Fibroblast of skin of left biceps (primary cell): Measurements from ENCODE around the gene HPCAL4.

ENCODE experiments used
- DNase-seq, 2 experiments: peaks; one replicate each; pipeline ENCODE4 v3.0.0-alpha.2; 2013; ENCODE audit warnings: low read depth in 2 of 2

The HPCAL4 gene

DNA sequence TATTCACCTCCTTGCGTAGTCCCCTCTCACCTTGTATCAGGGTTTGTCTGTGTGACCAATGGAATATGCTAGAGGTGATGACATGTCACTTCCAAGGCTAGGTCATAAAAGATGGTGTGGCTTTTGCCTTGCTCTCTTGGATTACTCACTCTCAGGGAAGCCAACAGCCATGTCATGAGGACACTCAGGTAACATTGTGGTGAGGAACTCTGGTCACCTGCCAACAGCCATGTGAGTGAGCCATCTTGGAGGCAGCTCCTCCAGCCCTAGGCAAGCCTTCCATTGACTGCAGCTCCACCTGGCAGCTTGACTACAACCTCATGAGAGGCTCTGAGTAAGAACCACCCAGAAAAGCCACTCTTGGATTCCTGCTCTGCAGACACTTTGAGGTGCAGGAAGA is 40.8 kb downstream of the HPCAL4 start:
- no peak for DNase-seq

DNA sequence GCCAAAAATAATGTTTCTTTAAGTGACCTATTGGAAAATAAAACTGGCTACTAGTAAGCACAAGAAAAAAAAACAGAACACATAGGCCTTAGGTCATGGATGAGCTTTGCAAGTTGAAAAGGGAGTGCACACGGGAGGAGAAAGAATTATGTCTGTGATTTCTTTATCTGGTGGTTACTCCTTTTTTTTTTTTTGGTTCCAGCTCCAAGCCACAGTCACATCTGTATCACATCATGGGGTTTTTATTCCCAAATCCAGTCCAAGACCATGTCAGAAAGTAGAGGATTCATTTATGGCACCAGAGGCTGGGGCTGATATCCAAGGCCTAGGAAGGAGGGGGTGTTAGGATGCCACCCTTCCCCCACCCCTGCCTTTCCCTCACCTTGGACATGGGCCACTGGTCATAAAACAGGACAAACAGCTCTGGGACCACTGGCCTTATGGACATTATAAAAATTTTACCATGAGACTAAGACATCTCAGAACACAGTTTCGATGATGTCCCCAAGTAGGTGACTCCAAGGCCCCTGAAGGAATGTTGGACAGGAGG is 41.5 kb downstream of the HPCAL4 start:
- no peak for DNase-seq

DNA sequence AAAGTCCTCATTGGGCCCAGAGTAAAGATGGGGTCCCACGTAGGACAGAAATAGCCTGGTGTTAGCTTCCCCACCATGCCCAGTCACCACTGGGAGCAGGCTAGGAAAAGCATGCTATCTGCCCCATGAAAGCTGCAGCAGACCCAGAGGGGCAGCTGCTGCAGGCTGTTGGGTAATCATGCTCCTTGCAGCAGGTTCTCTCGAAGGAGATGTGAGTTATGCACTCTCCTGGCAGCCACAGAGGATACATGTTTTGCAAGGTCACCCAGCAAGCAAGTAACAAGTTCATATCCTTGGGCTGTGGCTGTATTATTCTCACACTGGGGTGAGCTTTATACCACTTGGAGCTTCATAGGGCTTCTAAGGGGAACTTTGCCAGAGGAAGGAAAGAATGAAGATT is 42.7 kb downstream of the HPCAL4 start:
- DNase-seq = no peak

DNA sequence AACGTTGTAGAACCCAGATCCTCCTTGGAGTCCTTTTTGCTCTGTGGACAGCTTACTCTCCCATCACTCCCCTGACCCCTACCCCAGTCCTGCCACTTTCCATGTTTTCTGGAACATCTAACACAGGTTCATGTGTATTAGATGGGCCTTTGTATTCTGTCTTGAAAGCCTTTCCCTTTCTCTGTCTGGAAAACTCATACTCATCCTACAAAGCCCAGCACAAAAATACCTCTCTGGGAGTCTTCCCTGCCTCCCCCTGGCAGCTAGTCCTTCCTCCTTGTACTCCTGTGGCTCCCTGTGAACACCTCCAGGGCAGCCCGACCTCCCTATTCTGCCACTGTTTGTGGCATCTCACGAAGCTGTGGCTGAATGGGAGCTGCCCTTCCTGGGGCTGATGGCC is 44.0 kb downstream of the HPCAL4 start:
- DNase-seq = no peak

DNA sequence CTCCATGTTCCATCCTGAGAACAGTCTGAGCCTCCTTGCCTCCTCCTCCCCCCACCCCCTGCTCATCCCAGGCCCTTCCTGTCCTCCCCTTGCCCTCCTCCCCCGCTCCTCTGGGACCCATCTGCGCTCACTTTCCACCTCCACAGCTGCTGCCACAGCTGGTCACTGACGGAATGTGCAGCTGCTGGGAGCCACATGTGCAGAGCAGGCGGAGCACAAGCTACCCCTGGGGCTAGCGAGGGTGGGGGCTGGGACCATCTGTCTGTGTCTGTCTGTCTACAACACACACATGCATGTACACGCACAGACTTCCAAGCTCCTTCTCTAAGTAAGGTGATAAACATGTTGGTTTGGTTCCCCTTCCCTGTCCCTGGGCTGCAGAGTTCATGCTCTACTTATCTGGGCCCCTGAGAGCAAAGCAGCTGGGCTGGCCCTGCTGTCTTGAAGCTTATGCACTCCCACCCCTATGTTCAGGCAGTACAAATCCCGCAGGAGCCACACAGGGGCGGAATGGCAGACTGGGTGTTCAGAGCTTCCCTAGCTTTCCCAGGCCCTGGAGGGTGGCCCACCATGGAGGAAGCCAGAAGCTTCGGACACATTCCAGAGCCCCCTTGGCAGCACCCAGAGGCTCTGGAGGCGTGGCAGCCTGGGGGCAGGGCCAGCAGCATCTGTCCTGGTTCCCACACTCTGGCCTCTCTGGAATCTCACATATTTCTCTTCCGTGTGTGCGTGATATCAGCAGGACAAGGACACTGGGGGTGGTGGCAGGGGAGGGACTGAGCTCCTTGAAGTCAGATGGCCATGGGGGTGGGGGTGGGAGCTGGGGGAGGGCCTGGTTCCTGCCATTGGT is 44.8 kb downstream of the HPCAL4 start:
- DNase-seq = peak; percentile 36 to 56

DNA sequence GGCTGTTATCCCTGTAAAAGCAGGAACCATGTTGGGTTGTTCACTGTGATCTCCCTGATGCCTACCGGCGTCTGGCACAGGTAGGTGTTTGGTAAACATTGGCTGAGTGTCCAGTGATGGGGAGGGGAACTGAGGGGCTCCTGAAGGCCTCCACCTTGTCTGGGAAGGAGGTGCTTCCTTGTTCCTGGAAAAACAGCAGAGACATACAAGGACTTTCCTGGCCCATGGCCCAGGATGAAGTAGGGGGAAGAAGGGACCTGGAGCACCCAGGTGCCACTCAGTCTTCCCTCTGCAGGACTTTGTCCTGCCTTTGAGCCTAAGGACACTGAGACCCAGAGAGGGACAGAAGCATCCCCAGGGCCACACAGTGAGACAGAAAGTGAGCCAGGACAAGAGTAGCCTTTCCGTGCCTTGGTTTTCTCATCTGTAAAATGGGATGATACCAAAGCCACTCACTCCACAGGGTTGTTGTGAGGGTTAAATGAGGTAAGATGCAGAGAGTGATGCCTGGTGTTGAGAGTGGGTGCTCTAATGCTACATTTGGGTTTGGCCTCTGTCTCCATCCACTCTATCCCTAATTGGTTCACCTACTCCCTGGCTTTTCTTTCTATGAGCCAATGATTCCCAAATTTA is 45.7 kb downstream of the HPCAL4 start:
- no peak for DNase-seq

DNA sequence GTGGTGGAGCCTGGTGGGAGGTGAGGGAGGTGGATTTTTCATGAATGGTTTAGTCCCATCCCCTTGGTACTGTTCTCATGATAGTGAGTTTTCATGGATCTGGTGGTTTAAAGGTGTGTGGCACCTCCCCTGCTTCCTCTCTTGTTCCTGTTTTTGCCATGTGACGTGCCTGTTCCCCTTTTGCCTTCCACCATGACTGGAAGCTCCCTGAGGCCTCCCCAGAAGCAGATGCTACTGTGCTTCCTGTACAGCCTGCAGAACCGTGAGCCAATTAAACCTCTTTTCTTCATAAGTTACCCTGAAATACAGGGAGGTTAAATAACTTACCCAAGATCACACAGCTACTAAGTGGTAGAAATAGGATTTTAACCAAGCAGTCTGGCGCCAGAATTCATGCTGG is 47.5 kb downstream of the HPCAL4 start:
- no peak for DNase-seq

- DNase-seq = no peak
These were observed 48.4 kb downstream of the HPCAL4 start for GRCh38 chr1:39642796-39643195.

- DNase-seq = no peak
These were observed 50.4 kb downstream of the HPCAL4 start for GRCh38 chr1:39640861-39641260.

- no peak for DNase-seq
These were observed 51.7 kb downstream of the HPCAL4 start, which contains the start of gene HEYL for GRCh38 chr1:39639305-39640130. Gene HEYL, minus strand, starts transcription at chr1:39639643. Its CDS starts 18 bp downstream, at chr1:39639625.

DNA sequence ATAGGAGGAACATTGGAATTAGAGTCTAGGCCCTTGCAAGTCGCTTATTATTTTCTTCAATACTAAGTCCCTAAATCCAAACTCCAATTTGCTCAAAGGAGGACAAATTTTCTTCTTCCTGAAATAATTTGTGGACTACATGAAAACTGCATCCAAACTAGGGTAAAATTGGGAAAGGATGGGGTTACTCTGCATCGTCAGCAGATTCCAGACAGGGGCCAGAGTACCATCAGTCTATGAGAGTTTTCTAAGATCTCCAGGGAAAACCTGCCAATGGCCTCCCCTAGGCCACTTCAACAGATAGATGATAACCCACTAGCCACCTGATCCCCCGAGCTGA is 52.3 kb downstream of the HPCAL4 start:
- no peak for DNase-seq

DNA sequence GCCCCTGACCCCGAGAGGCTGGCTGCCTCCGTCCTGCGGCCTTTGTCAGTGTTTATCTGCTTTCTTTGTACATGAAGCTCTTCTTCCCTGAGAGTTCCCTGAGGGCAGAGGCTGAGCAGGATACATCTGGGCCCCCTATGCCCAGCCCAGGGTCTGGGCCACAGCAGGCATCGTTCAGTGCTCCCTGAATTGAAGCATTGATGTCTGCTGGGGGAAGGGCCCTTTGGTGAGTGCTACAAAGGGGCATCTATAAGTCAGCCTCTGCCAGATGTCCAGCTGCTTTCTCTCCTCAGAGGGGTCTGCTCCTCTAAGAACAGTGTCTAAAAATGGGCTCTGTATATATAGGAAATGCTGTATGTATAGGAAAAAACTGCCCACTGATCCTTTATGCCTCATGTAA is 53.9 kb downstream of the HPCAL4 start:
- DNase-seq = no peak

DNA sequence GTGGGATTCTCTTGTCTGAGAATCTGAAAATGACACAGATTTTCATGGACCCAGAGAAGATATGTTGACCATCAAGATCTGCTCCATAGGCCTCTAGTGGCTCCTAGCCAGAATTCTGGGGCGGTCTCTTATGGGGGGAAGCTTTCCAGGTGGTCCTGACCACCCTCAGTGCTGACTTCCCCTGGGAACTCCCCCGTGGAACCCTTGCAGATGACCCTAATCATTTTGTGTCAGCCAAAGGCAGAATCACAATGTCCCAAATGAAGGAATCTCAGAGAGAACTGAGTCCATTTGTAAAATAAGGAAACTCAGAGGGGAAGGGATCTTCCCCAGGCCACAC is 55.4 kb downstream of the HPCAL4 start:
- DNase-seq = no peak

DNA sequence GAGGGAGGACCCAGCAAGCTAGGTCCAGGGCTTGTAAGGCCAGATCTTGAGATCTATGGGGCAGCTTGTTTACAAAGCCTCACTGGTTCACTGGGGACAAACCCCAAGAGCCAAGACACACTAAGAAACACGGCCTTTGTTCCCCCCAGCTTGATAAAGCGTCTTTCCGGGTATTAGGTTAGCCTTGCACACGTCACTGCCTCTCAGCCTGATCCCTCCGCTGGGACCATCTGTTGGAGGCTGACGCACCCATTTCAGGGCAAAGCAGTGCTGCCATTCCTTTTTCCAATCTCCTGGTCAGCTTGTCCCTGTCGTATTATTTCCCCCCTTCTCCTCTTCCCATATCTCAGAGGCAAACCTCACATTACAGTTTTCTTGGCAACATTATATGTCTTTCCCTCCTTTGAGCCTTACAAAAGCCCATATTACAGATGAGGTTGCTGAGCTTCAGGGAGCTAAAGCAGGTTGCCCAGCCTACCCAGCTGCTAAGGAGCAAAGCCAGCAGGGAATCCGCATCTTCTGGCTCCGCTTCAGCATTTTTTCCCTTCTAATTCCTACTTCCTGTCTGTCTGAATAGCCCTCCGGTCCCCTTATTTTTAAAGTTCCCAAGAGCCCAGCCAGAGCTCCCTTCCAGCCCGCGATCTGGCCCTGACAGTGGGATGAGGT is 55.9 kb downstream of the HPCAL4 start:
- DNase-seq = no peak

DNA sequence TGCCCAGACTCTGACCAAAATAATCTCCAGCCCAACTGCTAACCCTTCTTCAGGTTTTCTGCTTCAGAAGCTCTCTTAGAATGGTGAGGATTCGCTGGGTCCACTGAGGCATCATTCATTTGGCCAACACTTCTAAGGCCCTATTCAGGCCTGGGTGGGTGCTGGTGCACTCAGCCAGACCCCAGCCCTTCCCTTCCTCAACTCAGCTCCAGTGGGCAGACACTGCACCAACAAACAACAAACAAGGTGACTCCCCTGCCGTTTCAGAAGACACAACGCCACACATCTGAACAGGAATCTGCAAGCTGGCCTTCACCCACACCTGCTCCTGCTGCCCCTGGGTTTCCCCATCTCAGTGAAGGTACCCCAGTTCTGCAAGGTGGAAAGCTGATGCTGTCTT is 57.8 kb downstream of the HPCAL4 start:
- DNase-seq = no peak

GRCh38 chr1:39632682-39633417 is 58.4 kb downstream of the HPCAL4 start:
- no peak for DNase-seq

DNA sequence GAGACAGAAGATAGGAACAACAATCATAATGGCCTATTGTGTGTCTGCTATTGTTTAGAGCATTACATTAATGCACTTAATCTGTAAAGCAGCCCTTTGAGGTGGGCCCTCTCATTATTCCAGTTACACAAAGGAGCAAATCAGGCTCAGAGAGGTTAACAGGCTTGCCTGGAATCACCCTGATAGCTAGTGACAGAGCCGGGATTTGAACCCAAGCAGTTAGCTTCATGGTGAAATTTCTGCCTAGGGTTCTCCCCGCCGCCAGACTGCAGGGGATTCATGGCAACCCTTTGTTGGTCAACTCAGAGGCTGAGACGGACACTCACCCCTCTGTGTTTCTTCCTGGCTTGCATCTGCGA is 58.9 kb downstream of the HPCAL4 start:
- DNase-seq = no peak

DNA sequence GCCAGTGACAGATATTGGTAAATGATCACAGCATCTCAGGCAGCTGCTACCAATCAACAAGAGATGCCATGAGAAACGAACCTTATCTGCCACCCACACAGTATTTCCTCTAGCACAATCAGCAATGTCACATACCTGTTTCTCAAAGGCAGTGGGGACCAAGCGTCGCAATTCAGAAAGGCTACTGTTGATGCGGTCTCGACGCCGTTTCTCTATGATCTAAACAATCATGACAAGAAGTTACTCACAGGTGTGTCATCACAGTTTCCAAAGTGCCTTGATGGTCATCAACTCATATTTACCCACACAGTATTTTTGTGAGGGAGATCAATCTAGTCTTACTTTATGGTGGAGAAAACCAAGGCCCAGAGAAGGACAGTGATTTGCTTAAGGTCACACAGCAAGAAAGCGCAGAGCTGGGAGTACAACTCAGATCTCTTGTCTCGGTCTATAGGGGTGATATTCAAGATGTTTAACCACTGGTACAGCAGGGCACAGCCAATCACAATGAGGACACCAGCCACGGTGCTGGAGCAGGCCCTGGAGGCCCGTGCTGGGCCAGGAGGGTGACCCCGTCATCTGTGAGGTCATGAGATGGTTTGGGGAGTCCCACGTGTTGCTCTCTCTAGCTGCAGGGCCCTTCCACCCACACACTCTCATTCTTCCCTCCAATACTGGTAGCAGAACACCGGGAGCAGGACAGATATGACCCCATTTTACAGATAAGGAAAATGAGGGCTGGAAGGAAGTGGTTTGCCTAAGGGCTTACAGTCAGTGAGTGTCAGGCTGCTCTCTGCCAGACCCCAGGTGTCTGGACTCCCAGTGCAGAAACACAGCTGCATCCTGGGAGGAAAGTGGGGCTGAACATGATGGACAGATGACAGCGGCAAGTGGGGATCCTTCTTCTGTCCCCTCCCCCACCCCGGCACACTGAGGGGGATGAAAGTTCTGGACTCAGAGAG is 59.6 kb downstream of the HPCAL4 start:
- no peak for DNase-seq

GRCh38 chr1:39628807-39629350 is 62.4 kb downstream of the HPCAL4 start:
- DNase-seq = no peak
